ENCODE data around the gene ITIH6.
"Not testable (repeated sequence)": the region's sequence is repeated elsewhere in the genome, so short reads cannot be mapped to it uniquely, and the experiment has no call there.

GRCh38 chrX:54841184-54841874, 43.3 kb upstream of the ITIH6 start:
- TF ChIP-seq POLR2A, CTCF (IDR thresholded peaks at IDR 0.05): not testable (repeated sequence)

Data from Peyer's patch (tissue), 4 donors.